ENCODE measurements around the gene PVALEF. TPM values are rescaled to one million over a fixed set of nuclear protein-coding genes. Genes with fewer than 3 reads are reported as not detected.

PVALEF gene
- total RNA-seq, 1 donor from 2014 or later, result not detected

- intact Hi-C loops (cut with DNase I), result no loop called here
- Histone ChIP-seq H3K36me3 (no peaks in the 10 kb centered on the region), H3K27ac (no peak overlapping the region), H3K4me1 (no peaks in the 10 kb centered on the region), H3K4me3 (no peak overlapping the region), H3K9me3 (no peaks in the 10 kb centered on the region), H3K27me3 (no peaks in the 10 kb centered on the region)
- DNase-seq, result no peak
- ATAC-seq, result no peak
- TF ChIP-seq, protein P1, sequence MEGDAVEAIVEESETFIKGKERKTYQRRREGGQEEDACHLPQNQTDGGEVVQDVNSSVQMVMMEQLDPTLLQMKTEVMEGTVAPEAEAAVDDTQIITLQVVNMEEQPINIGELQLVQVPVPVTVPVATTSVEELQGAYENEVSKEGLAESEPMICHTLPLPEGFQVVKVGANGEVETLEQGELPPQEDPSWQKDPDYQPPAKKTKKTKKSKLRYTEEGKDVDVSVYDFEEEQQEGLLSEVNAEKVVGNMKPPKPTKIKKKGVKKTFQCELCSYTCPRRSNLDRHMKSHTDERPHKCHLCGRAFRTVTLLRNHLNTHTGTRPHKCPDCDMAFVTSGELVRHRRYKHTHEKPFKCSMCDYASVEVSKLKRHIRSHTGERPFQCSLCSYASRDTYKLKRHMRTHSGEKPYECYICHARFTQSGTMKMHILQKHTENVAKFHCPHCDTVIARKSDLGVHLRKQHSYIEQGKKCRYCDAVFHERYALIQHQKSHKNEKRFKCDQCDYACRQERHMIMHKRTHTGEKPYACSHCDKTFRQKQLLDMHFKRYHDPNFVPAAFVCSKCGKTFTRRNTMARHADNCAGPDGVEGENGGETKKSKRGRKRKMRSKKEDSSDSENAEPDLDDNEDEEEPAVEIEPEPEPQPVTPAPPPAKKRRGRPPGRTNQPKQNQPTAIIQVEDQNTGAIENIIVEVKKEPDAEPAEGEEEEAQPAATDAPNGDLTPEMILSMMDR (IDR thresholded peaks at IDR 0.05), result no peak
Measured at GRCh38 chr17:81134064-81134781, 31.1 kb upstream of the PVALEF start.

DNA sequence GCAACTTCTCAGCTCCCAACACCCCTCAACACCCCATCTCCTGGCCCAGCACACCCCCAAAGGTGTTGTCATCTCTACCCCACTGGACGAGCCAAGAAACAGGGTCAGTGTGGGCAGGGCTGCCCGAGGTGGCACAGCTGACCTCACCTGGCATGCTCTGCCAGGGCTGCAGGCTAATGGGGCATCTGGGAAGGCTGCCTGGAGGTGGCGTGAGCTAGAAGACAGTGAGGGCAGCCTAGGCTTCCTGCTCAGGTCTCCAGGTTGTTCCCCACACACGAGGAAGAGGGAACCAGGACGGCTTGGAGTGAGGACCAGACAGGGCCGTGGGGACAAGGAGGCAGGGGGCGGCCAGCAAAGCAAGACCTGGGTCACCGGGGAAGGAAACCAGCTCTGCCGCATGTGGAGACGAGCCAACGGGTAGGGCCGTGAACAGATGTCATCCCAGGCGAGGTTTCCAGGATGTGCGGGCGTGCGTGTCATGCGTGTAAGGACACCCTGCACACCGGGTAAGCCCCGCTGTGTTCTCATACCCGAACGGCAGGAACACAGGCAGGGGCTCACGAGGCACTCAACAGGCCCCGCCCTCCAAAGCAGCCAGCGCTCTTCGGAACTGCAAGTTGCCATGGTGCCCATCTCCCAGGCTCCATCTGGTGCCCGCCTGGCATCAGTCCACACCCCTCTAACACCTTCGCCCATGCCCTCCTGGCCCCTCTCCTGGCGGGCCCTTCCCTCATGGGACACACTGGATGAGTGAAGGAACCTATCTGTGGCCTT, 29.6 kb upstream of the PVALEF start:
- Histone ChIP-seq H3K36me3 (no peaks in the 10 kb centered on the region), H3K27me3 (no peaks in the 10 kb centered on the region), H3K27ac (no peak overlapping the region), H3K9me3 (no peaks in the 10 kb centered on the region), H3K4me3 (no peak overlapping the region), H3K4me1 (no peaks in the 10 kb centered on the region)
- no peak for ATAC-seq
- DNase-seq, result no peak
- intact Hi-C loops (cut with DNase I), result no loop called here
- TF ChIP-seq, protein P1 (IDR thresholded peaks at IDR 0.05), result no peak

GRCh38 chr17:81136366-81136765, 28.9 kb upstream of the PVALEF start:
- TF ChIP-seq, protein P1 (IDR thresholded peaks at IDR 0.05), result no peak
- H3K27ac ChIP-seq, result no peak overlapping the region
- H3K36me3 ChIP-seq, result no peaks in the 10 kb centered on the region
- H3K4me1 ChIP-seq, result no peaks in the 10 kb centered on the region
- no peaks in the 10 kb centered on the region for H3K9me3 ChIP-seq
- H3K27me3 ChIP-seq, result no peaks in the 10 kb centered on the region
- ATAC-seq, result no peak
- intact Hi-C loops (cut with DNase I), result no loop called here
- H3K4me3 ChIP-seq, result no peak overlapping the region
- no peak for DNase-seq

DNA sequence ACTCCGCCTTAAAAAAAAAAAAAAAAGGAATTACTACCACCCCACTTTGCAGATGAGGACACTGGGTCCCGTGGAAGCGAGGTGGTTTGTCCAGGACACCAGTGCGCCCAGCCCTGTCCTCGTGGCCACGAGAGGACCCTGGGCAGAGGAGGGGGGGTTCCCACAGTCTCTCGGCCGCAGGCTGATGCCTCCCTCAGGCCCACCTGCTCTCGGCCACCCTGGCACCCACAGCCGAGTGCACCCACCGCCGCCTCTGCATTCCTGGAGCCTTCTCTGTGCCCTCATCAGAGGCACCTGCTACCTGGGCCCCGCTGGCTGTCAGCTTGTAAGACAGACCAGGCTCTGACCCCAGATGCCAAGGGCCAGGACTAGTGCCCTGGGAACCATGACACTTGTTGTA, 28.1 kb upstream of the PVALEF start:
- H3K36me3 ChIP-seq, result no peaks in the 10 kb centered on the region
- peaks cover under 1% of the 10 kb centered on the region for H3K4me1 ChIP-seq
- H3K4me3 ChIP-seq, result no peak overlapping the region
- DNase-seq (no peak), ATAC-seq (no peak)
- no peak overlapping the region for H3K27ac ChIP-seq
- TF ChIP-seq, protein P1 (IDR thresholded peaks at IDR 0.05), result no peak
- H3K27me3 ChIP-seq, result no peaks in the 10 kb centered on the region
- intact Hi-C loops (cut with DNase I), result no loop called here
- no peaks in the 10 kb centered on the region for H3K9me3 ChIP-seq

DNA sequence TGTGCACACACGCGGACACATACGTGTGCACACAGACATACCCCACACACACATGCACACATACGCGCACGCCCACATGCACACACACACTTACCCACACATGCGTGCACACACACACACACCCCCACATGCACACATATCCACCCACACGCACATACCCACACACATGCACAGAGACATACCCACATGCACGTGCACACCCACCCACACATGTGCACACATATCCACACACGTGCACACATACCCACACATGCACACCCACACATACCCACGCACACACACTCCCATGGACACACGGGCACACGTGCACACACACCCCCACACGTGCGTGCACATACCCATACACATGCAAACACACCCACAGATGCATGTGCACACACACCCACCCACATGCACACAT, 27.2 kb upstream of the PVALEF start:
- no peak for ATAC-seq

More for the DNA sequence above, 27.2 kb upstream of the PVALEF start:
- no peak overlapping the region for H3K27ac ChIP-seq
- H3K9me3 ChIP-seq, result no peaks in the 10 kb centered on the region
- peaks cover 6% of the 10 kb centered on the region for H3K4me1 ChIP-seq
- no peaks in the 10 kb centered on the region for H3K36me3 ChIP-seq
- no peak overlapping the region for H3K4me3 ChIP-seq
- DNase-seq, result no peak
- H3K27me3 ChIP-seq, result no peaks in the 10 kb centered on the region
- TF ChIP-seq, protein P1 (IDR thresholded peaks at IDR 0.05), result no peak
- intact Hi-C loops (cut with DNase I), result no loop called here

Data from upper lobe of right lung (tissue), 1 donor.